Hepatocyte (in vitro differentiated cells): ENCODE data around the gene ERCC3.

ENCODE experiments used
- EZH2 ChIP-seq: fragments of 200-600 bp; sonication (generic); IDR thresholded peaks from 2 replicates; pipeline ENCODE4 v1.6.1; 2016; ENCODE audit warnings: antibody characterized with exemption, mild to moderate bottlenecking, borderline replicate concordance
- TF ChIP-seq, protein P1 (sequence below): fragments of 200-600 bp; sonication (generic); IDR thresholded peaks from 2 replicates; pipeline ENCODE4 v1.5.1; 2016; ENCODE audit warnings: antibody characterized with exemption, mild to moderate bottlenecking; ENCODE audit not compliant: poor library complexity

DNA sequence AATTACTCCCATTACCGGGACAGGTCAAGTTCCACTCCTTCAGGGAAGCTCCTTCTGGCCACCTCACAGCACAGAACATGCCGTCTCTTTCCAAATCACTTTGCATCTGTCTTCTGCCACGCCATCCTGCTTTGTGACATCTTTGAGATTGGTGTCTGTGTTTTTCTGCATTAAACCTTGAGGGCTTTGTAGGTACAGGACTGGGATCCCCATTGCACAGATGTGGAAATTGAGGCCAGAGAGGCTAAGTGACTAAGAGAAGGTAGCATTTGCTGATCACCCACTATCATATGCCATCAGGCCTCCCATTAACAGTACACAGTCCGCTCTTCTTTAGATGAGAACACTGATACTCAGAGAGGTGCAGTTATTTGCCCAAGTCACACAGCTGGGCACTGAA, 64.4 kb downstream of the ERCC3 start:
- TF ChIP-seq, protein P1, sequence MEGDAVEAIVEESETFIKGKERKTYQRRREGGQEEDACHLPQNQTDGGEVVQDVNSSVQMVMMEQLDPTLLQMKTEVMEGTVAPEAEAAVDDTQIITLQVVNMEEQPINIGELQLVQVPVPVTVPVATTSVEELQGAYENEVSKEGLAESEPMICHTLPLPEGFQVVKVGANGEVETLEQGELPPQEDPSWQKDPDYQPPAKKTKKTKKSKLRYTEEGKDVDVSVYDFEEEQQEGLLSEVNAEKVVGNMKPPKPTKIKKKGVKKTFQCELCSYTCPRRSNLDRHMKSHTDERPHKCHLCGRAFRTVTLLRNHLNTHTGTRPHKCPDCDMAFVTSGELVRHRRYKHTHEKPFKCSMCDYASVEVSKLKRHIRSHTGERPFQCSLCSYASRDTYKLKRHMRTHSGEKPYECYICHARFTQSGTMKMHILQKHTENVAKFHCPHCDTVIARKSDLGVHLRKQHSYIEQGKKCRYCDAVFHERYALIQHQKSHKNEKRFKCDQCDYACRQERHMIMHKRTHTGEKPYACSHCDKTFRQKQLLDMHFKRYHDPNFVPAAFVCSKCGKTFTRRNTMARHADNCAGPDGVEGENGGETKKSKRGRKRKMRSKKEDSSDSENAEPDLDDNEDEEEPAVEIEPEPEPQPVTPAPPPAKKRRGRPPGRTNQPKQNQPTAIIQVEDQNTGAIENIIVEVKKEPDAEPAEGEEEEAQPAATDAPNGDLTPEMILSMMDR = no peak
- no peak for TF ChIP-seq EZH2
